GM21423 (cell line): ENCODE measurements around the gene PARP6.

Experiments used
- ATAC-seq: cut with Tn5 transposase; IDR thresholded peaks from one replicate; pipeline ENCODE4 v1.9.1; 2021; ENCODE audit warnings: mild to moderate bottlenecking, moderate library complexity; ENCODE audit not compliant: unreplicated experiment

The PARP6 gene, protein sequence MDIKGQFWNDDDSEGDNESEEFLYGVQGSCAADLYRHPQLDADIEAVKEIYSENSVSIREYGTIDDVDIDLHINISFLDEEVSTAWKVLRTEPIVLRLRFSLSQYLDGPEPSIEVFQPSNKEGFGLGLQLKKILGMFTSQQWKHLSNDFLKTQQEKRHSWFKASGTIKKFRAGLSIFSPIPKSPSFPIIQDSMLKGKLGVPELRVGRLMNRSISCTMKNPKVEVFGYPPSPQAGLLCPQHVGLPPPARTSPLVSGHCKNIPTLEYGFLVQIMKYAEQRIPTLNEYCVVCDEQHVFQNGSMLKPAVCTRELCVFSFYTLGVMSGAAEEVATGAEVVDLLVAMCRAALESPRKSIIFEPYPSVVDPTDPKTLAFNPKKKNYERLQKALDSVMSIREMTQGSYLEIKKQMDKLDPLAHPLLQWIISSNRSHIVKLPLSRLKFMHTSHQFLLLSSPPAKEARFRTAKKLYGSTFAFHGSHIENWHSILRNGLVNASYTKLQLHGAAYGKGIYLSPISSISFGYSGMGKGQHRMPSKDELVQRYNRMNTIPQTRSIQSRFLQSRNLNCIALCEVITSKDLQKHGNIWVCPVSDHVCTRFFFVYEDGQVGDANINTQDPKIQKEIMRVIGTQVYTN

DNA sequence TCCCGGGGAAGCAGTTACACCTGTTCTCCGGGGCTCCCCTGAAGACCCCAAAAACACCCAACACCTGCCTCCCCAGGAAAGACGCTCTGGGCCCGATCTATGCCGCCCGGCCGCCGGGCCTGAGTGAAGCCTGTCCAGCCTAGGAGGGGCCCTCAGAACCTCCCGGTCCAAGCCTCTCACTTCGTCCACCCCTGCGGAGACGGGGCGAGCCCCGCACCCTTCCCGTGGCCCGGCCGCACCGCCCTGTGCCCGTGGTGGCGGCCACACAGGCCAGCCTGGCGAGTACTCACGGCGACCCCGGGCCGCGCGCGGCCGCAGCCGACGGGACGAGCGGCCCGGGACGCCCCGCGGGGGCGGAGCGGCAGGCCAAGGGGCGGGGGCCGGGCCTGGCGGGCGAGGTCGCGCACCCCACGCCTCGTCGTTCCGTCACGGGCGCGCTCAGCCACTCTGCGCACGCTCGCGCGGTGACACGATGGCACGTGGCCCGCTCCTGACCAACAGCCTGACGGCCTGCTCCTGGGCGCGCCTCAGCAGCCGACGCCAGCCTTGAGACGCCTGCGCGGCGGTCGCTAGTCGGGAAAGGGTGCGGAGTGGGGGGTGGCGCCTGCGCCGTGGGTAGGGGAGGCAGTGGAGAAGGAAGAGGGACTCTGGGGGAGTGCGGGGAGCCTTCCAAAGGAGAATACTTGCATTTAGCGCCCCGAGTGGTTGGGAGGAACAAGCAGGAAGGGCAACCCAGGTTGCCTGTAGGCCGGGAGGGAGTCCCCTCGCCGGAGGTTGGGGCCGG is at the start of gene PARP6:
PARP6 (minus strand) TSS at position 342 of the 784 bp plus-strand sequence. CDS start 5,077 bp downstream, outside the sequence.
- peak; percentile 95 for ATAC-seq

DNA sequence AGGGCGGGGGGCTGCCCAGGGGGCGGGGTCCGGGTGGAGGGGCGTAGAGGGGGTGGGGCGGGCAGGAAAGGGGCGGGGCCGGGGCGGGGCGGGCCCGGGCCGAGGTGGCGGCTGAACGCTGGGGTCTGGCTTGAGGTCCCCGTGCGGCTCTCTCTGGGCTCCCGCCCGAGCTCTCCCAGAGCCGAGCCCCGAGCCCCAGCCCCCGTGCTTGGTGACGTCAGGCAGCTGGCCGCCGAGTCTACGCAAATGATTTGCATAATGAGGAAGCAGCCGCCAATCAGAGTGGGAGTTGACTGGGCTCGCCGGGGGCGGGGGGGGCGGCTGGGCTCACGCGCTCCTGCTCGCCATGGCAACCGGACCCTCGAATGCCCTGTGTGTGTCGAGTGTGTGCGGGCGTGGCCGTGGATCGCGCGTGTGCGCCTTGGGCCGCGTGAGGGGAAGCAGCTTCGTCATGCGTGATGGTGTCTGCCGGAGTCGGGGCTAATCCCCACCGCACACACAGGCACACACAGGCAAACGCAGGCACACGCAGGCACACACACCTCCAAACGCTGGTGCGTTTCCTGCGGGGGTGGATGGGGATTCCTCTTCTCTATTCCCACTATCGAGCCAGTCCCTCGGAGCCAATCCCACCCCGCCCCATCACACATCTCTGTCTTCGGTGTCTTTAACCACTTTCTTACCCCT is 47.8 kb upstream of the PARP6 start, which contains the start of gene CELF6:
CELF6 (minus strand) TSS at position 173 of the 687 bp plus-strand sequence. CDS start 283 bp downstream, outside the sequence.
- ATAC-seq = no peak

GRCh38 chr15:72319360-72319984 is 47.1 kb upstream of the PARP6 start:
- no peak for ATAC-seq

DNA sequence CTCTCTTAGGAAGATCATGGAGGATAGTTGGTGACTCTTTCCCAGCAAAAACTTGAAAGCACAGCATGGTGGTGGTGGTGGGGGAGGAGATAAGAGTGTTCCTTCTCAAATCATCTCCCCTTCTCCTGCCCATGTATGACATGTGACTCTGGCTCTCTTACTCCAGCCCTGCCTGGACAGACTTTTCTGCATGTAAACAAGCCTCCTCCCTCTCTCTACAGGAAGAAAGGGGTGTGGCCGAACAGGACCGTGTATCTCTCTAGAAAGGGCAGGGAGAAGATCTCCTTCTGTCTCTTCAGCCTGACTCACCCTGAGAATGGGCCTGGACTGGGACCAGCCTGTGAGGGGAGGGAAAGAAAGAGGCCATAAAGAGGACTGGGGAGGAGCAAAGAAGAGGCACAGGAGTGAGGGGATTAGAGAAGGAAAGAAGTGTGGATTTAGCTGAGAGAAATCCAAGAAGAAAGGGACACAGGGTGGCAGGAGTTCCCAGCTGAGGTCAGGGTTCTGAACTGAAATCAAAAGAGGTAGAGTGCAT is 46.1 kb upstream of the PARP6 start:
- no peak for ATAC-seq

- ATAC-seq = no peak
These were observed 43.5 kb upstream of the PARP6 start for GRCh38 chr15:72315706-72316370.

DNA sequence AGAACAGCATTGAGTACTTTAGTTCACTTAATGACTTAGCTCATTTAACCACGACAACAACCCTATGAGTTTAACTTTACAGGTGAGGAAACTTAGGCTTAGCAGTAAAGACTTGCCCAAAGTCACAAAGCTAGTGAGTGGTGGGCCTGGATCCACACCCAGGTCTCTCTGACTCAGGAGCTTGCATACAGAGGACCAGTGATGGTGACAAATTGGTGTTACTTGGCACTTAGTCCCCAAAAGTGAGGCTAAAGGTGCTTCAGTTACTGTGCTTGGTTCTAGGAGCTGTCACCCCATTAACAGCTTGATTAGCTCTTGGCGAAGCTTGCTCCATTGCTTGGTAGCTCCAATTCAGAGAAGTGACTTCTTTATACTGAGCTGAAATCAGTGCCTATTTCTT is 41.5 kb upstream of the PARP6 start:
- no peak for ATAC-seq

GRCh38 chr15:72313448-72313840 is 41.1 kb upstream of the PARP6 start:
- no peak for ATAC-seq

DNA sequence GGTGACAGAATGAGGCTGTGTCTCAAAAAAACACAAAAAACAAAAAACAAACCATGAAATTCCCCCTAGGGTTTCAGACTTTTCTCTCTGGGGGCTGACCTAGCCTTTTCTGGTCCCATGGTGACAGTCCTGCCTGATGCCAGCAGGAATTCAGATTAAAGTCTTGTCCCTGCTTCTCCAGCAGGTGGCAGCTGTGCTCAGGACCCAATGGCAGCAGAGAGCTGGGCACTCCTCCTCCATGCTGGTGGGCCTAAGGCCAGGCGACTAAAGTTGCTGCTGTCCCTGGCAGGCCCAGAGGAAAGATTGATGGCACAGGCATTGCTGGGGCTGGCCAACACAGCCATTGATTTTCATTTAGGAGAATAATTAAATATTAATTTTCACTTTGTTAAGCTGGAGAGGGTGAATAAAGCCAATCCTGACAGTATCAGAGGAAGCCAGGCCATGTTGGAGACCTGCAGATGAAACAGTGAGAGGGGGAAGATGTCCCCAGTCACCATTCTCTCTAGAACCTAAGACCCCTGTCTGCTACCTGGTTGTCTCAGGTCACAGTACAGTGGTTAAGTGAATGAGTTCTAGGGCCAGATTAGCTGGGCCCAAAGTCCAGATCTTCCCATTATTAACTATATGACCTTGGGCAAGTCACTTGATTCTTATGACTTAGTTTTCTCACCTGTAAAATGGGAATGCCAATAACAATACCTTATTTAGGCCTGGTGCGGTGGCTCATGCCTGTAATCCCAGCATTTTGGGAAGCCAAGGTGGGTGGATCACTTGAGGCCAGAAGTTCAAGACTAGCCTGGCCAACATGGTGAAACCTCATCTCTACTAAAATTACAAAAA is 40.5 kb upstream of the PARP6 start:
- ATAC-seq = peak; percentile 69

DNA sequence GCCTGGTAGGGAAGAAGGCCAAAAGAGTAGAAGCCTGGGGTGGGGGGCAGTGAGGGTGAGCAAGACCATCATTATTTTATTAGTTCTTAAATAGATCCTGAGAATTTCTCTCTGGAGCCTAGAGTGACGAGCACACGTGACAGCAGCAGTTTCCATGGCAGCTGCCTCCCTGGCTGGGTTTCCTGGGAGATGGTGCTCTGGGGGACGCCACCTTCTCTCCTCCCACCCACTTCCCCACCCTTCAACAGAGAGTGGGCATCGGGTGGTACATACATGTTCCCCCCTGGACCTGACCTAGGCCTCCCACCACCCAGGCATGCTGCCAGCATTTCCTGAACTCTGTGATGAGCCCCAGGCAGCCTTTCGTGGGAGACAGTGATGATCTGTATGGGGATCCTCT is 34.7 kb upstream of the PARP6 start:
- no peak for ATAC-seq

DNA sequence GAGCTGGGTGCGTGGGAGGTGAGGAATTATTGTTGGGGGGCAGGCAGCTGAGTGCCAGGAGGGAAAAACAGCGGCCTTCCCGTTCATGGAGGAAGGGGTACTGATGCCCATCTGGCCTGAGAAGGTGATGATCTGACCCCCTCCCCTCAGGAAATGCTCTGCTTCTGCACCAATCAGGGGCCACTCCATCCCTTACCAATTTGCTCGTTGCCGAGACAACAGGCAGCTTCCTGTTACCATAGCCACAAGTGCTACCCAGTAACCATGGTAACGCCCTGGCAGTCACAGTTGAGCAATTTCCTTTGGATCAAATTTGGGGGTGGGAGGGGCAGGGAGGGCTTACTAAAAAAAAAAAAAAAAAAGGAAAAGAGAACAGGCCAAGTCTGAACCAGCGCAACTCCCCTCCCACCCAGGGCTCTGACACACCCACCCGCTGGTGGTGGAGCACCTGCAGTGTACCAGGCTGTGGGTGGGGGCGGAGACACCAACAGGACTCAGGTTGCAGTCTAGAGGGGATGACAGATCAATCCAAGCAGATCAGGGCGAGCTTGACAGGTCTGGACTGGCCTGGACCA is 33.9 kb upstream of the PARP6 start:
- ATAC-seq = no peak

DNA sequence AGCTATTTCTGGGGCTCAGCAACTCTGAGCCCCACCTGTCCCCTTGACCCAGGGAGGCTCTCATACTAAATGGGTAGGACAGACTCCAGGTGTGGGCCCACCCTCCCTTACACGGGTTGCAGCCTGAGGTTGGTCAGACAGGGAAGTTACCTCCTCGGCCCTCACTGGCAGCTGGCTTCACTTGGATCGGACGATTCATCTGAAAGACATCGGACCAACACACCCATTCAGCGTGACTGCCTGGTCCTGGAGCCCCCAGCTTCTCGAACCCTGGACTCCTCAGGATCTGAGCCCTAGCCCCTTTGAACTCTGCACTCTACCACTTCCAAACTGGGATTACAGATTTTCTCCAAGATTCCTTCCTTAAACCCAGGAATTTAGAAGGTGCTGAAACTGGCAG is 32.2 kb upstream of the PARP6 start:
- ATAC-seq = no peak

DNA sequence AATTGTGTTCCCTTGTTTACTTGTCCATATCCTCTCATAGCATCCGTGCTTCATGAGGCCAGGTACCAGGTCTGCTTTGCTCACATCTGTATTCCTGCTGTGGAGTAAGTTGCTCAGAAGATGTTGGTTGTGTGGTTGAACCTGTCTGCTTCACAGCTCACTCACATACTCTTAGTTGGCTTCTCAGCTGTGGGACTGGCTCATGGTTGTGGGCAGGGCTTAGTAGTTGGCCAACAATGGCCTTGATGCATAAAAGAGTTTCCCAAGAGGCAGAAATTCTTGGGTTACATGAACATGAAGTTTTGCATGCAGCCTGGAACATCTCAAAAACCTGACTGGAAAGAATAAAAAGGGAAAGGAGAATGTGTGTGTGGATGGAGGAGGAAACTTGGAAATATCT is 30.6 kb upstream of the PARP6 start:
- ATAC-seq = no peak

DNA sequence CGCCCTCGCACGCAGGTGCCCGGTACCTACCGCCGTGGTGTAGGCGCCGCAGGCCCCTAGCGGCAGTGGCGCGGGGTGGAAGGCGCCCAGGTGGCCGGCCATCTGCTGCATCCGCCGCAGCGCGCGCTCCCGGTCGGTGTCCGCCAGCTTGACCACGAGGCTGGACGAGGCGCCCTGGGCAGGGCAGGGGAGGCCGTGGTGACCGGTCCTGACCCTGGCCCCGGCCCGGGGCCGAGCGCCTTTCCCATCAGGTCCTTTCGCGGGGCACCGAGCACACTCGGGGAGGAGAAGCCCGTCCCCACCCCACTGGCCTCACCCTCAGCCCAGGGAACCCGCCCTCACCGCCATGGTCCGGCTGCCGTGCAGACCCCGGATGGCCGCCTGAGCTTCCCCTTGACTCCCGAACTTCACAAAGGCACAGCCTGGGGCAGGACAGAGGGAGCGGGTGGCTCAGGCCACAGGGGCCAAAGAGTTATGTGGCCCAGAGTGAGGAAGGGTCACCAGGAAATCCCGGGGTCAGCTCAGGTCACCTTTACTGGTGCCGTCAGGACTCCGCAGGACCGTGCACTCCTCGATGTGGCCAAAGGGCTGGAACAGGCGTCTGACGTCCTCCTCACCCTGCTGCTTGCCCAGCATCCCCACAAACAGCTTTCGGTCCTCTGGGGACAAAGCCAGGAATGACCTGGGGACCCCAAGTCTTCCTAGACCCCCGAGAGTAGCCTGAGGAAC is 17.4 kb upstream of the PARP6 start:
- ATAC-seq = no peak

DNA sequence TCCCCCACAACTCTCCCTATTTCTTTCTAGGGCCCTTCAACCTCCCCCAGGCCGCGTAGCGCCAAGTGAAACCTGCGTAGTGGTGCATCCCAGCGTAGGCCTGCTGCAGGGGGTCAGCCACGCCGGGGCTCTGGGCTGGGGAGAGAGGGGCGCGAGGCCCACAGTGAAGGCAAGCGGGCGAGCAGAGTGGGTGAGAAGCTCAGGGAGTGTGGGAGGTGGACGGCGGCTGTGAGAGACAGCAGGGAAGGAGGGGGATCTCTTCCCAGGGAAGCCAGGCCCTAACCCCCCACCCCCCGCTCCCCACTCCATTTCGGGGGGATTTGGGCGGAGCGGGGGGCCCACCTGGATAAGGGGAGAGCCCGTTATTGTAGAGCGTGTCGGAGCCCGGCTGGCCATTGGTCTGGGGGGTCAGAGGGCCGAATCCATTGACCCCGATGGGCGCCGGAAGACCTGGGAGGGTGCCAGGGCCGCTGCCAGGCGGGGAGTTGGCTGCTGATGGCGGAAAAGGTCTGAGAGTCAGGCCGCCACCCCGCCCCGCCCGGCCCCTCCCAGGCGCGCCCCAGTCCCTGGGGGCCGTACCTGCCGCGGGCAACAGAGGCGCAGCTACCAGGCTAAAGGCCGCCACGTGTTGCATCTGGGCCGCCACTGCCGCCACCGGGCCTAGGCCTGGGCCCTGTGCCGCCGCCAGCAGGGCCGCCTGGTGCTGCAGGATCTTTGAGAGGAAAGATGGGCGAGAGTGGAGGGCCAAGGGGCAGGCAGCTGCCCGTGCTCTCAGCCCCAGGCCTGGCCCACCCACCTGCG is 16.6 kb upstream of the PARP6 start:
- ATAC-seq = no peak

GRCh38 chr15:72285927-72286516 is 13.7 kb upstream of the PARP6 start:
- ATAC-seq = no peak

DNA sequence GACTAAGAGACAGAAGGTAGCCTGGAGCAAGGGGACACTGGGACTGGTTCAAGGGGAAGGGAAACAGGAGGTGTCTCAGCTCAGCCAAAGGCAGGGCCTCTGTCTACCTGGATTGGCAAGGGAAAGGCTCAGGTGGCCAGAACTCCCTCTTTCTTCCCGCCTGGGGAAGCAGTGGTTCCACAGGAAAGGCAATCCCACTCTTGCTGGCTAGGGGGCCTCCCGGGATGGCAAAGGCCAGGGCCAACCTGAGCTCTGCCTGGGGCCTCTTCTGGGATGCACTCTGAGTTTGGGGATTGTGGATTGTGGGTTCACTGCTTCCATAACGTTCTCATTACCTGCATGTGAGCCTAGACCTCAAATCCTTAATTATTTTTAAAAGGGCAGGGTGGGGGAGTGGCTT is 13.0 kb upstream of the PARP6 start:
- no peak for ATAC-seq

DNA sequence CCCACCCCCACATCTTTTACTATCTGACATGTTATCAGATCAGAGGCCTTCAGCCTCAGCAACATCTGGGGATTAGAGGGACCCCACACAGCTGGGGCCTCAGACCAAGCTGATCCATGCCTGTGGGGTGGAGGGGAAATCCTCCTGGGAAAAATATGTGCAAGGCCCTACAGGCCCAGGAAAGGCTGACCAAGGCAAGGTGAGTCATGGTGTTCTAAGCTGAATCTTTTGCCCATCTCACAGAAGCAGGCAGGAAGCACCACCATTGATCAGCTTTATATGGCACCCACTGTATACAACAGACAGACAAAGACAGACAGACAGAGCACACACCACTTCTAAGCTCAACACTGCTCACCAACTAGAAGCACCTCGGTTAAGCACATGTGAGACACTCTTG is 12.4 kb upstream of the PARP6 start:
- ATAC-seq = no peak
